Stimulated activated CD4-positive, alpha-beta T cell treated with anti-CD3 and anti-CD28 coated beads, Interleukin-2, amount 100 ng/mL, for 24 hours (primary cell): Measurements from ENCODE around the gene WNT16.
A peak's percentile ranks its signal among the peaks of the same experiment; 100 is the strongest.
"Not testable (repeated sequence)": the region's sequence is repeated elsewhere in the genome, so short reads cannot be mapped to it uniquely, and the experiment has no call there.

ENCODE experiments used
- DNase-seq, 2 donors: peaks; one replicate each; pipeline ENCODE4 v3.0.0-alpha.2; 2020

The WNT16 gene

DNA sequence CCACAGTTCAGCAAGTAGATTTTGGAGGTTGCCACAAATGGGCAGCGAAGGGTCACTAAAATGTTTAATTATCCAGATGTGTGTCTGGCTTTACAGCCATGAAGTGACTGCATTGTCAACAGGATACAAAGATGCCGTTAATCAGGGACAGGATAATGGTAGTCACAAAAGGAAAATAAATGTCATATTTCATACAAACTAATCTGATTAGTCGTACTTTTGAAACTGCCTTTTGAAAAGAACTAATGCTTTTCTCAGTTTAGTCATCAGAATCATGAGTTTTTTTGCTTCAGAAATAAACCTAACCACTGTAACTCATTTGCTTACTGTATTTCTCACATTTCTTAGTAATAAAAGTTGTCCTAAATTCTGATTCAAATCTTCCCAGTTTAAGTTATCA, 22.2 kb upstream of the WNT16 start:
- DNase-seq = no peak

DNA sequence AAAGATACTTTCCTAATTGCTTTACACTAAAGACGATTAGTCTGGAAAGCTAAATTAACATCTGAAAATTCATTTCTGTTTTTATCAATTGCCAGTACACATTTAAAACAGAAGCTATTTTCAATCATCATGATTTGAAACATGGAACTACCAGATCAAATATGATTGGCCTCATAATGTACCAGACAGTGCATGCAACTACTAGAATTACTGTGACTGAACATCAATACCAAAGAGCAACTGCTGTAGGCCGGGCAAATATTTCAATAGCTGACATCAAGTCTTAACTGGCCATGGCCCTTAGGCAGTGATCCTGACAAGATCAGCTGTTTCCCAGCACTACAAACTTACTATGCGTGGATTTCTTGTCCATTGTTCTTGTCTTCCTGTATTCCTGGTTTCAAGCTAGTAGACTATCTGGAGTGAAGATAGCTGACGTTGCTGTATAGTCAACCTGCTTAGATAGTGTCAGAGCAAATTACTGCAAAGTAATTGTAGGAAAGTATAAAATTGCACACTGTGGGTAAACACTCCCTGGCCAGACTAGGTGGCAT, 21.7 kb upstream of the WNT16 start:
- DNase-seq = no peak

GRCh38 chr7:121313220-121313792, 15.5 kb upstream of the WNT16 start:
- no peak for DNase-seq

DNA sequence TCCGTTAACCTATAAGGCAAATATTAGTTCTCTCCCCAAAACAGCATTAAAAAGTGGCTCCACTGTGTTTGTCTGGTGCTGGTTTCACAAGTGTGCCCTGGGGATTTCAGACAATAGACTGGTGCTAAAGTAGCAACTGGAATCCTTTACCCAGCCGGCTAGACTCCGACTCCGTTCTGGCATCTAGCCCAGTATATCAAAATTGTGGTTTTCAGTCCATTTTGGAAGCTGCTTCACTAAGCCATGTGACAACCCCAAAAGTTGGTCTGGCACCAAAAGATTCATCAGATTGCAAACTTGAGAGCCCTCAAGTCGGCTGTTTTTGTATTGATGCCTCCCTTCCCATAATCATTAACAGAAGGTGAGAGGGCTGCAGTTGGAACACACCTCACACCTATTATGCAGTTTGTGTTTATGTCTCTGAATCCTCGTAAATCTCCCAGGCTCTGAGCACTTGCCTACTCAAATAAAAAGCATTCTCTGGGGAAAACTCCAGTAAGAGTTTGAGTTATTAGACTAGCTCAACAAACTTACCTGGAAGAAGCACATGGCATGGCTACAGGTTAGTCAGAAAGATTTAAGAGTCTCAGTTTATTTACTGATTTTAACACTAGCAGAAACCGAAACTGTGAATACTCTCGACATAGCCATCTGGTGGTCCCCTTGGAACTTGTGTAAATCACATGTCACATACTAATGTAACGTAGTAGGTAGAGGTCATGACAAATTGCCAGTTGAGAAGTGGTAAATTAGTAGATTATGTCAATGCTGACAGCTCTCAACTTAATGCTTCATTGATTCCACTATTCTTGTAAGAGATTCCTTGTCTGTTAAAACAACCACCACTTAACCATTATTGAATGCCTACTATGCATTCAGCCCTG, 14.8 kb upstream of the WNT16 start:
- no peak for DNase-seq

DNA sequence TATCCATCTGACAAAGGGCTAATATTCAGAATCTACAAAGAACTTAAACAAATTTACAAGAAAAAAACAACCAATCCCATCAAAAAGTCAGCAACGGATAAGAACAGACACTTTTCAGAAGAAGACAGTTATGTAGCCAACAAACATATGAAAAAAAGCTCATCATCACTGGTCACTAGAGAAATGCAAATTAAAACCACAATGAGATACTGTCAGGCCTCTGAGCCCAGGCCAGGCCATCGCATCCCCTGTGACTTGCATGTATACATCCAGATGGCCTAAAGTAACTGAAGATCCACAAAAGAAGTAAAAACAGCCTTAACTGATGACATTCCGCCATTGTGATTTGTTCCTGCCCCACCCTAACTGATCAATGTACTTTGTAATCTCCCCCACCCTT, 13.6 kb upstream of the WNT16 start:
- DNase-seq = not testable (repeated sequence)

DNA sequence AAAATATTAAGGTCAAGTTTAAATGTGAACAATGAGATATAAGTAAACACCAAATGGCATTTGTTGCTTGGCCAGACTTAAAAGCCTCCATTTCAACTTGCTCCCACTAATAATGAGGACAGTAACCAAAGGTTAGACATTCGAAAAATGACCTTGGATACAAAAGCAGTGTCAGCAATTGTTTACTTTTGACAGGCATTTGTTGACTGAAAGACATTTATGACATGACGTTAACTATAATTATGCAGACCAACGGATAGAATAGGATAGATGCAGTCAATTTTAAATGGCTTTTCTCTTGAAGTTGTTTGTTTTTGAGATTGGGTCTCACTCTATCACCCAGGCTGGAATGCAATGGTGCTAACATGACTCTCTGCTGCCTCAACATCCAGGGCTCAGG, 6.3 kb upstream of the WNT16 start:
- DNase-seq = no peak

DNA sequence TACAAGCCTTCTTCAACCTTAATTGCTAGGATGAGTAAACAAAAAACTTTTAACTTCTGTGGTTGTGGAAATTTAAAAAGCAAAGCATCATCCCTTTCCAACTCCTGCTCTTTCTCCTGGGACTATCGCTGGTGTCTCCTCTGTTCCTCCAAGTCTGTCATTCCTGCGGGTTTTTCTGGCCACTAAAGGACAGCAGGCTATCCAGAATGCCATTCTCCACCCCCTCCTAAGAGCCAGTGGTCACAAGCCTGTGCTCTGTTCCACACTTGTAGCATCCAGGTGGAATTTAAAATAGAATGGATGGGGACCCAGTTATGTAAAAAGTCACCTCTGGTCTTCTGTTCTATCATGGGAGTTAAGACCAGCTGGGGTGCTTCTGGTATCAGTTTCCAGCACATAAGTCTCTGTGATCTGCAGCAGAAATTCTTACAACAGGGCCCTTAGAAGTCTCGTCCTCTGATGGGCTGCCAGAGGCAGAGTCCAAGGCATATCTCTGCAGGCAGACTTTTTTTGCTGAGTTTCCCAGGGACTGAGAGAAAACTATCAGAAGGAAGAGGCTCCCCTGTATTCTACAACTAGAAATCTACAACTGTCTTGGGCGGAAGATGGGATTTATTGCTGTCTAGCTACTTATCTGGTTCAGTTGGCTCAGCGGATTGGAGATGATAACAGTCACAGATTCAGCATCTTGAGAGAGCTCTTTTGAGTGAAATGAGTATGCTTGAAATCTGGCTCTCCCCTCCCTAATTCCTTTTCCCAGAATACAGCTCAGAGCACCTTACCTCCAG, 5.1 kb upstream of the WNT16 start:
- DNase-seq = no peak

GRCh38 chr7:121327671-121328070, 1.1 kb upstream of the WNT16 start:
- no peak for DNase-seq

DNA sequence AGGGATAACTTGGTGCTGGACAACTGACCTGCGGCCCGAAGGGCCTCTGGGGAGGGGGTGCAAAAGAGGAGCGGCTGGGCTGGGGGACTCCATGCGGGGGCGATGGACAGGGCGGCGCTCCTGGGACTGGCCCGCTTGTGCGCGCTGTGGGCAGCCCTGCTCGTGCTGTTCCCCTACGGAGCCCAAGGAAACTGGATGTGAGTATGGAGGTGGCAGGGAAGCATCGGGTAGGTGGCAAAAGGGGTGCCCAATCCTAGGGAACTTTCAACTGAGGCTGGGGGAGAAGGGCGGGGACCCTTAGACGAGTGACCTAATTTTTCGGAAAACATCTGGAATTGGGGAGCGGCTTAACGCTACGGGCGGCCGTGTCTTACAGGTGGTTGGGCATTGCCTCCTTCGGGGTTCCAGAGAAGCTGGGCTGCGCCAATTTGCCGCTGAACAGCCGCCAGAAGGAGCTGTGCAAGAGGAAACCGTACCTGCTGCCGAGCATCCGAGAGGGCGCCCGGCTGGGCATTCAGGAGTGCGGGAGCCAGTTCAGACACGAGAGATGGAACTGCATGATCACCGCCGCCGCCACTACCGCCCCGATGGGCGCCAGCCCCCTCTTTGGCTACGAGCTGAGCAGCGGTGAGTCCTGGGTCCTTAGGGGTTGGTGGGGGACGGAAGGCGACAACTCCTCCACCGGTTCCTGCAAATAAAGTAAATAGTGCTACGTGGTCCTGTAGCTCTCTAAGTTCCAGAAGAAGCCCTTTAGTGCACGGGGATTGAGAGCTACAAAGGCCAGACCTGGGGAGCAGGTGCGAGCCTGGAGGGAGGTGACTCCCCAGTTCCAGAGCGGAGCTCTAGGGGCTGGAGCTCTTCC, 622 bp downstream of the WNT16 start:
- peak in 1 of 2 donors; percentile 43 for DNase-seq

DNA sequence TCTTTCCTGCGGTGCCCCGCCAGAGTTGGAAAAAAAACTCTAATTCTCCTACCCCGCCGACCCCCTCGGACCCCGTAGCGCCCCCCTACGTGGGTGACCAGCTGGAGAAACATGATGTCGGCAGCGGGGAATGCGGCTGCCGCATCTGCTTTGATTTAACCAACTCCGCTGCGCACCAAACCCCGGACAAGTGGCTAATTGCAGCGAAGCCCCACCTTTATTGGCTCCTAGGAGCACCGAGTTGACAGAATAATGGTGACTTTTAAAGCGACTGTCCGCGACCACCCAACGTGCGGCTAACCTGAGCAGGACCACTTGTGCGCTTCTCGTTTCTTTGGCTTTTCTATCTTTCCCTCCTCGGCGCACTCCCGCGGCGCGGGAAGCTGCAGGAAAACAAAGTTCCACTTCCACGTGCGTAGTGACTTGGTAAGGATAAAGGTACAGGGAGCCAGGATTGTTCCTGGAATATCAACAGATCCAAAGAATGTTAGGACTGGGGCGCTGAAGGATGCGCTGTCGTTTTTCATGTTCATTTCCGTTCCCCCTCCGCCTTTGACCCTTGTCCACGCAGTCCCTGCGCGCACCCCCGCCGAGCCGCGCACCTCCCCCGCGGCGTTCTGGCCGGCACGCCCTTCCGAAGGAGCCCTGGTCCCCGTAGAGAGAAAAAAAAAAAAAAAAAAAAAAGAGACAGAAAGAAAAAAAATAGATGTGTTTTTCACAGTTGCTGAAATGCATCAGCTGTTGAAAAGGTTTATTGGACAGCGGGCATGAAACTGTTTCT, 1.4 kb downstream of the WNT16 start:
- DNase-seq = no peak

GRCh38 chr7:121331048-121331447, 2.2 kb downstream of the WNT16 start:
- no peak for DNase-seq

GRCh38 chr7:121331574-121331973, 2.8 kb downstream of the WNT16 start:
- DNase-seq = no peak

DNA sequence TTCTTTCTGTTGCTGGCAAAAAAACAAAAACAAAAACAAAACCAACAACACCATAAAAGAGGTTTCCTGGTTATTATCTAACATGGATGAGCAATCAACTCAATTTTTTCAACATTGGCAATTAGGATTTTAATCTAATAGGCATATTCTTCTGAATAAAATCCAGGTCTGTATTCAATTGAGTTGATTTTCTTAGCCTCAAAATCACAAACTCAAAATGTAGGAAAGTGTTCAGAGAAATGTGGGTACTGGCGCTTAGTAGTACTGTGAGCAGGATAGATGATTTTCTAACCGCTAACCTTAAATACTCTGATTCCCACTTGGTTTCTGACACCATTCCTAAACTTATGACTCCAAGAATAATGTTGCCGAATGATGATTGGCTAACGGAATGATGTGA, 5.6 kb downstream of the WNT16 start:
- no peak for DNase-seq

- no peak for DNase-seq
These were observed 6.3 kb downstream of the WNT16 start for GRCh38 chr7:121334875-121335648.

DNA sequence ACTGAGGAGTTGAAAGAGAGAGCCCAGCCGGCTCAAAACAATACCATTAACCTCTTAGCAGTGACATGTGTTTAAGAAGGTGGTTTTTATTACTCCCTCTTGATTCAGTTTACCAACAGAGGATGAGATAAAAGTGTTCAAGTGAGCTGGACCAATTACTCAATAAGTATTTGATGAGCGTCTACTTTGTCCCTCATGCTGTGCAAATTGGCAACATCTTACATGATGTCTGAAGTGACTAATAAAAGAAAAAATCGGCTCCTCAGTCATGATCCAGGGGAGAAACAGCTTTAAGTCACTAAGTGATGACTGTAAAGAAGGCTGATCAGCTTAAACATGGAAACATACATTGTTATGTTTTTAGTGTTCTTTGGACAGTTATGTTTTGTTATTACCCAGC, 7.8 kb downstream of the WNT16 start:
- no peak for DNase-seq

GRCh38 chr7:121337398-121337797, 8.6 kb downstream of the WNT16 start:
- no peak for DNase-seq

DNA sequence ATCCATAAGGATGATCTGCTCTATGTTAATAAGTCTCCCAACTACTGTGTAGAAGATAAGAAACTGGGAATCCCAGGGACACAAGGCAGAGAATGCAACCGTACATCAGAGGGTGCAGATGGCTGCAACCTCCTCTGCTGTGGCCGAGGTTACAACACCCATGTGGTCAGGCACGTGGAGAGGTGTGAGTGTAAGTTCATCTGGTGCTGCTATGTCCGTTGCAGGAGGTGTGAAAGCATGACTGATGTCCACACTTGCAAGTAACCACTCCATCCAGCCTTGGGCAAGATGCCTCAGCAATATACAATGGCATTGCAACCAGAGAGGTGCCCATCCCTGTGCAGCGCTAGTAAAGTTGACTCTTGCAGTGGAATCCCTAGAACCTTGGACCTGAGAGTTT, 10.3 kb downstream of the WNT16 start:
- DNase-seq = no peak

DNA sequence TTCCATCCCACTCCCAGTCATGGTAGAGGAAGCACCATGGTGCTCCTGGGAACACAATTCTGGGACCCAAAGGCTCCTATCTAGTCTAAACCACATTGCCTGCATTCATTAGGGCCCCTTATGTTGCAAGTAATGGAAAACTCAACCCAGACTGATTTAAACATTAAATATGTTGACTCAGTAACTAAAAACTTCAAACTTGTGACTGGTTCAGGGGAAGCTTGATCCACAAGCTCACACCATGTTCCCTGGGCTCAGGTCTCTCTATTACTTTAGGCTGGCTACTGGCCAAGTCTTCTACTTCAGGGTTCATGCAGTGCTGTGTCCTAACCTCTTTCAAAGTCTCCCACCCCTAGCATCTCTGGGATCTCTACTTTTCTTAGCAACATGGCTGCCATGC, 13.1 kb downstream of the WNT16 start:
- no peak for DNase-seq

GRCh38 chr7:121342631-121343030, 13.8 kb downstream of the WNT16 start:
- DNase-seq = no peak

- no peak for DNase-seq
These were observed 14.5 kb downstream of the WNT16 start for GRCh38 chr7:121343302-121343701.

GRCh38 chr7:121344093-121344492, 15.3 kb downstream of the WNT16 start:
- no peak for DNase-seq
